GM11168 (cell line): Measurements from ENCODE around the gene MAEA.

ENCODE experiments used
- in situ Hi-C: fragments of 300-500 bp; cut with MboI; formaldehyde crosslinking; loops from one replicate; pipeline ENCODE4 v1.12.0; 2022; ENCODE audit warnings: low sequenced_read_pairs; ENCODE audit not compliant: unreplicated experiment

MAEA gene

DNA sequence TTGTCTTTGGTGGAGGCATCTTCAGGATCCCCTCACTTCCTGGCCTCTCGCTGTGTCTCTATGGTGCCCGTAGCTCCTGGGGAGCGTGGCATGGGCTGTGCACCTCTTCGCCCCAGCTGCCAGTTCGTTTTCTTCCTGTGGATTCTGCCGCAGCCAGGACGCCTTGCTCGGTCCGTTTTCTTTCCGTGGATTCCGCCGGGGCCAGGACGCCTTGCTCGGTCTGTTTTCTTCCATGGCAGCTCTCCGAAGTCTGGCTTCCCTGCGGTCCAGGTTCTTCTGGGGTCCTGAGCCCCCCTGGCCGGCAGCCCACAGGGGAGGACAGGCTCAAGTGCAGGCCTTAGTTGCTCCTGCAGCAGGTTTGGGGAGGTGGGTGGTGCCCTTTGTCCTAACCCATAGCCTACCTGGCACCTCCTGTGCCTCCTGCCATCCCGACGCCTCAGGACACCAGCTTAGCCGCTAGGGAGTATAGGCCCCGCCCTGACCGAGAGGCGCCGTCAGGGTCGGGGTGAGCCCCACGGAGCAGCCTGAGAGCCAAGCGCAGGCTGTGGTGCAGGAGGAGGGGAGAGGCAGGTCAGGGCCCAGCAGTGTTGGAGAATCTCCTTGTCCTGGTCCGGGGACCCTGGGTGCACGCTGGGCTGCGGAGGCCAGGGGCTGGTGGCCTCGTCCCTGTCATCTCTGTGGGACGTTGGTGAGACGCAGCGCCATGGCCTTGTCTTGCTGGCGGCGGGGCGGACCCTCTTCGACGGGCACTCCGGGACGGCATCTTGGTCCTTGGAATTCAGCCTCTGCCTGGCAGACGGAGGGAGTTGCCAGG is 84.4 kb downstream of the MAEA start:
- in situ Hi-C loops, result no loop called here

DNA sequence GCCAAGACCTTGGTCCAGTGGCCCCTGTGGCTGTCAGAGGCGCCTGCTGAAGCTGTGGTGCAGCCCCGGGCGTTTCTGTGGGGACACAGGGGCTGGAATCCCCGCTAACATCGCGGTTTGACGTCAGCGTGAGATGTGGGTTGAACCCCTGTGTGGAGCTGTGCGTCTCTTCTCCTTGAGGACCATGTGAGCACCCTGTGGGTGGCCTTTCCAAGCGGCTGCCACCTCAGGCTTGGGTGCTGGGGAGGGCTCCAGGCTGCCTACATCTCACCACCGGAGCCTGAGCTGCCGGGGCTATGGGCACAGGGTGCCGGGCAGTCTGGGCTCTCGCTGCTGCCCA is 85.0 kb downstream of the MAEA start:
- in situ Hi-C loops, result no loop called here

DNA sequence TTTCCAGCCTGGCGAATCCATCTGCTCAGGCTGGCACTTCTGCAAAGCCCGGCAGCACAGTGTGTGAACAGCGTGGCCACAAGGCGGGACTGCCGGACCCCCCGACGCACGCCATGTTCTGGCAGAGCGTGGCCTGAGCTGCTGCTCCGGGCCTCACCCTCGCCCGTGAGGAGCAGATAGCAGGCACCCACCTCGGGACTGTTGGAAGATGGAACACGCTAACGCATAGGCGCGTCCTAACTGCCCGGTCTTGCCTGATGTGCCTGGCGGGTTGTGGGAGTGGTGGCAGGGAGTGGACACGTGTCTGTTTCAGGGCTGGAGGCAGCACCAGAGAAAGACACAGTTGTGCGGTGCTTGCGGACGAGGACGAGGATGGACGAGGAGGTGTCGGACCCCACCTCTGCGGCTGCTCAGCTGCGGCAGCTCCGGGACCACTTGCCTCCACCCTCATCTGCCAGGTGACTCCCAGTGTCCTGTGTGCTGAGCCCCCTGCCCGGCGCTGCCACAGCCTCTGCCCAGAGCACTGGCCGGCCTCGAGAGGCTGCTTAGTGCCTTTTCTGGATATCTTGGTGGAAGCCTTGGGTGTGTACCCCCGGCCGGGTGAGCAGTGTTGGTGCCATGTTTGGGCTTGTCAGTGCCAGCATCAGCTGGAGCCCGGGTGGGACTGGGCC is 85.5 kb downstream of the MAEA start:
- in situ Hi-C loops, result no loop called here

DNA sequence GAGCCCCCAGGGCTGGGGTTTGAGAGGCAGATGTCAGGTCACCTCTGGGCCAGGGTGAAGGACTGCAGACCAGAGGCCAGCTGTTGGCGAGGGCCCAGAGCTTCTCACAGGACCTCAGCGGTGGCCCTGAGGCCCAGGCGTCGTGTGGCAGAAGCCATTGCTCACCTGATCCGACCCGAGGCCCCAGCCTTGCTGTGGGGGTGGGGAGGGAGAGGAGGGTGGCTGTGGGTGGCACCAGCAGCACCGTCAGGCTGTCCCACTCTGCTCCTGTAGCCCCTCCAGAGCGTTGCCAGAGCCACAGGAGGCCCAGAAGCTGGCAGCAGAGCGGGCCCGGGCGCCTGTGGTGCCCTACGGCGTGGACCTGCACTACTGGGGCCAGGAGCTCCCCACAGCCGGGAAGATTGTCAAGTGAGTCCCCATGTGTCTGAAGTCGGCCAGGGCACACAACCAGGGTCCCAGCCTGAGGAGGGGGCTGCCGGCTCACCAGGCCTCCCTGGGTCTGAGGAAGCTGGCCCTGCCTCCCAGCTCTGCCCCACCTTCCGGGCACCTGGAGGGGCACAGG is 86.2 kb downstream of the MAEA start:
- in situ Hi-C loops, result no loop called here

DNA sequence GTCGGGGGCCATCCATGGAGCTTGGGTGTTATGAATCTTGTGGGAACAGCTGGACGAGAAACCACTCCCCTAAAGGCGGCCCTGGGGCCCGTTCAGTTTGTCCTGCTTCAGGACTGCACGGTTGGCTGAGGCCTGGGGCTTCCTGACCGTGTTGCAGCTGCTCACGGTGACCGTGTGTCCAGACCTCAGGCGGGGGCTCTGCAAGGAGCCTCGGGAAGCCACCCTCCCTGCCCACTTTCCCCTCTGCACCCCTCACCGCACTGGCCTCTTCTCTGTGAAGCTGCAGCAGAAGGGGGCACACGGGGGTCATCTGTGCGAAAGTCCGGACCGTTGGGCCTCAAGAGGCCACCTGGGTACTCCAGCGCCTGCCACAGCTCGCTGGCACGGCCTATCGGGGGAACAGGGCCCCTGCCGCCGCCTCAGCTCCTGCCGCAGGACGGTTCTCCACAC is 86.7 kb downstream of the MAEA start:
- in situ Hi-C loops, result no loop called here

DNA sequence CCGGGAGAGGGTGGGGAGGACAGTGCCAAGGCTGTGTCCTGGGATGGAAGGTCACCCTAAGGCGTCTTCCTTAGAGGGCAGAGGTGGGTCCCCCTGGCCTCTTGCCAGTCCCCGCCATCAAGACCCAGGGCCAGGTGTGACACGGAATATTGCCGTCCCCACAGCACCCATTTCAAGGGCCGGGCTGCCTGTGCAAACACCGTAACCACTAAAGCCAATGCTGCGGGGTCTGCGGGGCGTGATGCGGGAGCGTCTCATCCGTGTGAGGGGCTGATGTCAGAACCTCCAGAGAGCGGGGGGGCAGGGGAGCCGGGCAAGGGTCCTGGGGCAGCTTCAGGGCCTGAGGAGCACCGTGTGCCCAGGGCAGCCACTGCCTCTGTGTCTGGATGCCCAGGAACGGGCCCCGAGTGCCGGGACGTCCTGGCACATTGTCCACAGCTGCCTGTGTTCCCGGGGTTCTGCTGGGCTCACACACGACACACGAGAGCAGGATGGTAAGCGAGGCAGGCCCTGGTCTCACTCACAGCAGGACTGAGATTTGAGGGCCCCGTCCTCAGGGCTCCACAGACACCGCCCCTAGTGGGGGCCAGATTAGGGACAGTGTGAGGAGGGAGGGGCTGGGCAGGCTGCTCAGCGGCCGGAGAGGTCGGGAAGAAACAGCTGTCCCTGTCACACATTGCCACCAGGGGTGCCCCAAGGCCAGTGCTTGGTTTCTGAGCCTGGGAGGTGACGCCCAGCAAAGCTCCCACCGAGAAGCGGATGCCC is 87.3 kb downstream of the MAEA start:
- in situ Hi-C loops, result no loop called here

DNA sequence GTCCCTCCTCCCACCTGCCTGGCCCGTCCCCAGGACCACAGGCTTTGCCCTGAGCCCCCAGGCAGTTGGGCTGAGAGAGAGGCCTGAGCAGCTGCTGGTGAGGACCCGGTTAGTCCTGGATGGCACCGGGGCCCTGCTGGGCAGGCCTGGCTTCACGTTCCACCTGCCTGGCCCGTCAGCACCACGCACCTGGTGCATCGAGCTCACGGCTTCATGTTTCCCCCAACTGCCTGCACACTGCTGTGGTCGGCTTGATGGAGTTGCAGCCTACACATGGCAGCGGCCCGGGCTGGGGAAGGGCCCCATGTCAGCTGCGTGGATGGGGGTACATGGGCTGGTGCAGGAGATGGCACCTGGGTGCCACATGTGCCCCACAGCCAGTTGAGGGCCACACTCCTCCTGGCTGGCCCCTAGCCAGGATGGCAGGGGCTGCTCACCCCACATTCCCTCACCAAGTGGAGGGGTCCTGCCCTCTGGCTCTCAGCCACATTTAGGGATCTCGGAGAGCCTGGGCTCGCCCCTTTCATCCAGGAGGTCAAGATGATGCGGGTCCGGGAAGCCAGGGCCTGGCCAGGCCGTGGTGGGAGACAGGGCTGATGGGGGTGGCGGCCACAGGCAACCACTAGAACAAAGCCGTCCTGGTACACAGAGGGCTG is 88.0 kb downstream of the MAEA start:
- in situ Hi-C loops, result no loop called here

DNA sequence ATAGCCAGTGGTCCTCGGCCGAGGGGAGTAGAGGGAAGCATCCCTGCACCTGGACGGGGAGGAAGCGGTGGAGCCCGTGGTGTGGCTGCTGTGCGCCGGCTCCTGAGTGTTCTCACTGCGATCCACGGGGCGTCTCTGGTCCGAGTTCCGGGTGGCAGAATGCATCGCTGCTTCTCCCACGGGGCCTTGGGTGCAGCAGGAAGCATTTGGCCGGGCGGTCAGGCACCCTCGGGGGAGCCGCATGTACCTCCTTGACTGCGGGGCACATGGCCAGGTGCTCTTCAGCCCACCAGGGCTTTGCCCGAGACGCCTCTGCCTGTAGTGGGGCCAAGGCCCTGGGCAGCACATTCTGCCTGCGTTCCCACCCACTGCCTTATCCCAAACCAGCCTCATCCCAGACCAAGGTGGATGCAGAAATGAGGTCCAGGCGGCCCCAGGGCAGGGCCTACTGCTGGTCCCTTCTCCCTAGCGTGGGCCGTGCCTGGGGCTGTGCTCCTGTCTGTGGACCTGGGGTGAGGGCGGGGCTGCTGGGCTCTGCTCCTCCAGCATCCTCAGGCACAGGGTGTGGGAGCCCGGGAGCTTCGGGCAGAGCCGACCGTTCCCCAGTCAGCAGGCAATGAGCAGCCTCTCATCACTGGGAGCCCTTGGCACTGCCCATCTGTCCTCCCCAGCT is 89.0 kb downstream of the MAEA start:
- in situ Hi-C loops, result no loop called here

DNA sequence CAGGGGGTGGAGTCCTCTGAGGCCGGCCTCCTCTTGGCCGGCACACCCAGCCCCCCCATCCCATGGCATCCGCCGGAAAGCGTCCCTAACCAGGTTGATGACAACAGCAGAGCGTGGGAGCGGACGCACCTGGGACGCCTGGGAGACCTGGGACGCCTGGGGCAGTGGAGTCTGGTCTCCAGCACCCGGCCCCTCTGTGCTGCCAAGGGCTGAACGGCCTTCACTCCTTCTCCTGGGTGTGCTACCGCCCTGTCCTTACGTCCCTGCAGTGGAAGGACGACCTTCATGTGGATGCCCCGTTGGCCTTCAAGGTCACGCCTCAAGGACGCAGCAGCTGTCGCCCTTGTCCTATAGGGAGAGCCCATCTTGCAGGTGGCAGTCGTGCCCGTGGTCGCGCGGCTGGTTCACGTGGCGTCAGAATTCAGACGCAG is 89.7 kb downstream of the MAEA start:
- in situ Hi-C loops, result no loop called here

DNA sequence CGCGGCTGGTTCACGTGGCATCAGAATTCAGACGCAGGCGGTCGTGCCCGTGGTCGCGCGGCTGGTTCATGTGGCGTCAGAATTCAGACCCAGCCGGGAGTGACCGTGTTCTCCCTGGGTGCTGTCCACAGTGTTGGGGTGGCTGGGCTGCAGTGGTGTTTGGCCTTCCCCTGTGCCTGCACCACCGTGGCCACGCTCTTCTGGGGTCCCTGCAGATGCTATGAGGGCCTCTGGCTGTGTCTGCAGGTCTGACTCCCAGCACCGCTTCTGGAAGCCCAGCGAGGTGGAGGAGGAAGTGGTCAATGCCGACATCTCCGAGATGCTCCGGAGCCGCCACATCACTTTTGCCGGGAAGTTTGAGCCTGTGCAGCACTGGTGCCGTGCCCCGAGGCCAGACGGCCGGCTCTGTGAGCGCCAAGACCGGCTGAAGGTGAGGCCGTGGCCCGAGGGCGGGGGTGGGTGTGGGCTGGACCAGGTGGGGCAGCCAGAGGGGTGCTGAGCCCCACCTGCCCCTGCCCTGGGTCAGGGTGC is 90.2 kb downstream of the MAEA start:
- in situ Hi-C loops, result no loop called here

DNA sequence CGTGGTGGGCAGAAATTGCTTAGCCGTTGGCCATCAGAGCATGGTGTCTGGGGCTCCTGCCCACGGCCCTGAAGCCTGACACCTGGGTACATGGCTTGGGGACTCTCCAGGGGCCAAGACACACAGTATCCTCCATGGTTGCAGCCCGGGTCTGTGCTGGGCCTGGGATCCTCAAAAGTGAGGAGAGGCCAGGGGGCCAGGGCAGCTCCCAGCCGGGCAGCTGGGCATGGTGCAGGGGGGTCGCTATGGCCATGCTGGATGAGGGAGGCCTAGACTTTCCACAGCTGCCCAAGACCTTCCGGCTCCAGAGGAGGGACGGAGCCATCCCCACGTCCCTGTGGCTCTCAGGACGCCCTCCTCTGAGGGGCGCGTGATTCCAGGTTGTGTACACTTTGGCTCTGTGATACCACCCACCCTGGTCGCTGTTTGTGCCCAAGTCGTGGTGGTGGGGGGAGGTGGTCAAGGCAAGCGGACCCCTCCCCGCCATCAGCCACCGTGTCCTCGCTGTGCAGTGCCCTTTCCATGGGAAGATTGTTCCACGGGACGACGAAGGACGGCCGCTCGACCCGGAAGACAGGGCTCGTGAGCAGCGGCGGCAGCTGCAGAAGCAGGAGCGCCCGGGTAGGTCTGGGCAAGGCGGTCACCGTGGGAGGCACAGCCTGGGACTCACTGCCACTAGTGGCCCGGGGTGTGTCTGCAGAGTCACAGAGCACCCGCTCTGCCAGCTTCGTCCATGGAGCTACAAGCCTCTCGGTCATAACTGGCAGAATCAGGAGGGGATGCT is 90.9 kb downstream of the MAEA start:
- in situ Hi-C loops, result no loop called here

DNA sequence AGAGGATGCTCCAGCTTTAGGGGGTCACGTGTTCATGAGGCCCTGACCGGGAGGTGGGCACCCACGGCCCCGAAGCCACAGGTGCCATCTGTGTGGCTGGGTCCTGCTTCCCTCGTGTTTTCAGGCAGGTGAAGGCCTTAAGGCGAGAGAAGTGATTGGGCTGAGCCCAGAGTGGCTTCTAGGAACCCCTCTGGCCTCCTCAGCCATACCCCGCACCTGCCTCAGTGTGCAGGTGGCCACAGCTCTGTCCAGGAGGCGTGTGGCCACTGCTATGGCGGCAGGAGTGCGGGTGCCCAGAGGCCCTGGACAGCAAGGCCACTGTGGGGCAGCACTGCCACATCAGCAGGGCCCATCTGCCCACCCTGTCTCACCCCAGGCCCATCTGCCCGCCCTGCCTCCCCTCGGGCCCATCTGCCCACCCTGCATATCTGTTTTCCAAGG is 91.5 kb downstream of the MAEA start:
- in situ Hi-C loops, result no loop called here

DNA sequence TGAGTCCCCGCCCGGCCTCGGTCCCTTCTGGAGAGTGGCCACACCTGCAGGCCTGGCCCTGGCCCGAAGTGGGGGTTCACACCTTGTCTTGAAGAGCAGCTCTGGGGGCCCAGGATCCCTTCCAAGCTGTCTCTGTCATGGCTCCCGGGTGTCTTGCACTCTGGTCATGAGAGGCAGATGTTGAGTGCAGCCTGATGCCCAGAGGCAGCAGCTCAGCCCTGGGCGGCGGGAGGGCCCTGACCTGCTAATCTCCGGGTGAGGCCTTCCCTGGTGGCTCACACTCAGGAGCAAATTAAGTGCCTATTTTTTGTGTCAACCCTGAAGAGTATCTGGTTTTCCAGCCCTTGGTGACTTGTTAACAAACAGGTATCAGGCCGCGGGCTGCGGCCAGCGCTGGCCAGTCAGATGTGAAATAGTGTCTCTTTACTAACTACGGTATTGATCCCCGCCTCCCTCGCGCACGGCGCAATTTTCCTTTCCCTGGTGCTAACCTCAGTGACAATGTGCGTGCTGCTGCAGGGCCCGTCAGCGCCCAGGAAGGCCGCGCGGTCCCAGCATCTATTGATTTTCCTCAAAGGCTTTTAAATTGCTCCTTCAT is 92.4 kb downstream of the MAEA start:
- in situ Hi-C loops, result no loop called here

DNA sequence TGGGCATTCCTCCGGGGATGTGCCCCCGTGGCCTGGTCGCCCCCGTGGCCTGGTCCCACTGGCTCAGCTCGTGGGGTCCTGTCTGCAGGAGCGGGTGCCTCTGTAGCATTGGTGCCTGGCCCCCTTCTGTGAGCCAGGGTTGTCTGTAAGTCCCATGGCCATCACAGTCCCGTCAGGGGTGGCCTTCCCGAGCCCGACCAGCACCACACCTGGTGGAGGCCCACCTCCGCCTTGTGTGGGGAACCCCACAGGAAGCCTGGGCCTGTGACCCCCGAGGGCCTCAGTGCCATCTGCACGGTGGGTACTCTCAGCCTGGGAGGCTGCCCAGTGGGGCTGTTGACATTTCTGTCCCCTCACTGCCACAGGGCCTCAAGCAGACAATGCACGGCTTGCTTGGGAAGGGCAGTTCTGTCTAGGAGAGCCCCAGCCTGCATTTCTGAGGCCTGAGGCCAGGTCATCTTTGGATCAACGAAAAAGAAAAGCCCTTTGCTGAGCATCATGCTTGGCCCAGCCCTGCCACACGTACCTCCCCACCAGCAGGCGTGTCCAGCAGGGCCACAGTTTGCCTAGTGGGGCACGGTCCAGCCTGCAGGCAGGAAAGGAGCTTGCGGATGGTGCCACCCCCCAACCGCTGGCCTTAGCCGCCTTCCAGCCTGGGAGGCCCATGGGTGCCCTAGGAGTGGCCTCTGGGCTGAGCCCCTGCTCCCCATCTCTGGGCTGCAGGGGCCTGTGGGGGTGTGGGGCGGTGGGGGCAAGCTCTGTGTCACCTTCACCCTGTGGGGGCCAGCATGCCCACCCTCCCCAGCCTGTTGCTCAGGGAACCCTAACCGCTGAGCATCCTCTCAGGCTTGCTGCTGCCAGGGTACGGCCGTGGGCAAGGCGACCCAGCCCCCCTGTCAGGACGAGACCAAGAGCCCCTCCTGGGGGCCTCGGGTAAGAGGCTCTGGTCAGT is 93.4 kb downstream of the MAEA start:
- in situ Hi-C loops, result no loop called here

DNA sequence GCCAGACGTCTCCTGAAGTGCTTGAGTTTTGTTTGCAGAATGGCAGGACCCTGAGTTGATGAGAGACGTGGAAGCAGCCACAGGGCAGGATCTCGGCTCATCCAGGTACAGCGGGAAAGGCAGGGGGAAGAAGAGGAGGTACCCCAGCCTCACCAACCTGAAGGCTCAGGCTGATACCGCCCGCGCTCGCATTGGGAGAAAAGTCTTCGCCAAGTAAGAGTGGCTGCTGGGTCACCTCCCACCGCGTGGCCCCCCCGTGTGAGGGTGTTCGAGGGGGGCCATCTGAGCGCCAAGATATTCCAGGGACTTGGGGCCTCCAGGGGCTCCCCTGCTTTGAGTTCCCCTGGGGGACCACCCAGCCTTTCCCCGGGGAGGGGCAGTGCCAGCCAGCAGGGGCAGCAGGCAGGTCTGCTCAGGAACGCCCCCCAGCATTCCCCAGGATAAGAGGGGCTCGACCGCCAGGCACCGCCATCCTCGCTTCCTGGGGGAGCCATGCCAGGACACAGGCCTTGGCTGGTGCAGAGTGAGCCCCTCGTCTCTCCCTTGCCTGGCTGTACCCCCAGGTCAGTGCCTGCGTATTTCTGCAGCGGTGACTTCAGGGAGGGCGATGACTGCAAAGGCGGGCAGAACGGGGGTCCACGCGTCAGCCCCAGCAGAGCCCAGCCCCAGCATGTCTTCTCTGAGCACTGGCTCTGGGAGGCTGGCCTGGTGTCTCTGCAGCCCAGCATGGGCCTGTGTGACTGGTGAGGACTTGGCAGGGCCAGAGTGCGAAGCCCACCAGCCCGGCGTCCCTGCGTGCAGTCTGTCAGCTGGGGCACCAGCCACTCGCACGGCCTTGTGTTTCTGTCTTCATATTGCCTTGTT is 94.3 kb downstream of the MAEA start:
- in situ Hi-C loops, result no loop called here

DNA sequence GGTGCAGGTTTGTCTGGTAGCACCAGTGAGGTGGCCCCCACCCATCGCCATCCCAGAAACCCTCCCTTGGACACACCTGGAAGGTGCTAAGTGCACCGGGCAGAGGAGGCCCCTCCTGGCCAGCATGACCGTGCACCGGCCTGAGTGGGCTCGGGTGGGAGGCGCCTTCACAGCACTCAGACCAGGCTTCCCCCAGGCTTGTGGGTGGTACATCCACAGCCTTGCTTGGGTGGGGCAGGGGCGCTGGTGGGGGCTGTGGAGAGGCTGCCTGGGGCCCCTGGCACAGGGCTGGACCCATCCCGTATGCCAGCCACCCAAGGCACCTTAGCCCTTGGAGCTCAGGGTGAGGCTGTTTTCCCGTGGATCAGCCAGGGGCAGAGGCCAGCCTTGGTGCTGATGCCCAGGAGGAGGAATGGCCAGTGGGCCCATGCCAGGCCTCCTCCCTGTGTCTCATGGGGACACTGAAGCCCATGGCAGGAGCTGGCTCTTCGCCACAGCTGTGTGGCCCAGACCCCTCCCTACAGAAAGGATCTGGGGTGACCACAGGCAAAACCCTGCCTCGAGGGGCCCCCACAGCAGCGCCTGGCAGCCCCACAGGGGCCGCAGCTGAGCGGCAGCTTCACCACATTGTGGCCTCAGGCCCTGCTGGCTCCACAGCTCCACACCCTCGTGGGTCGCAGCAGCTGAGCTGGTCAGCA is 95.1 kb downstream of the MAEA start:
- in situ Hi-C loops, result no loop called here
